ENCODE measurements around the gene PRKCZ.

PRKCZ gene

GRCh38 chr1:2181271-2181670 is 131.1 kb downstream of the PRKCZ start:
- no peak for DNase-seq

- DNase-seq, result no peak
Measured at GRCh38 chr1:2181752-2182151, 131.5 kb downstream of the PRKCZ start.

GRCh38 chr1:2182376-2182775 is 132.2 kb downstream of the PRKCZ start:
- DNase-seq, result no peak

DNA sequence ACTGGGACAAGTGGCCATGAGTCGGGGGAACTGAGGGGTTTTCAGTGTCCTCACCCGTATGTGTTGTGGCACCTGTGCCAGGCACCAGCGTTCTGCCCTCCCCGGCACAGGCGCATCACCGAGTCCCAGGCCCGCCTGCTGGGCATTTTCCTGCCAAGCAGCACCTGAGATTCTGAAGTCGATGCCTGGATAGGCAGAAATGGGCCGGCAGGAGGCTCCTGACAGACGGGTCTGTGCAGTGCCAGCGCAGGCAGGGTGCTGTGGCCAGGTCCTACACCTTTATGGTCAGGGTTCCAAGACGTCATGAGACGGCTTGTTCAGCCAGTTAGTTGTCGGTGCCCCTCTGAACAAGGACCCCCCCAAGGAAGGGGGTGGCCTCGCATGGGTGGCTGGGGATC is 133.7 kb downstream of the PRKCZ start:
- DNase-seq, result no peak

DNA sequence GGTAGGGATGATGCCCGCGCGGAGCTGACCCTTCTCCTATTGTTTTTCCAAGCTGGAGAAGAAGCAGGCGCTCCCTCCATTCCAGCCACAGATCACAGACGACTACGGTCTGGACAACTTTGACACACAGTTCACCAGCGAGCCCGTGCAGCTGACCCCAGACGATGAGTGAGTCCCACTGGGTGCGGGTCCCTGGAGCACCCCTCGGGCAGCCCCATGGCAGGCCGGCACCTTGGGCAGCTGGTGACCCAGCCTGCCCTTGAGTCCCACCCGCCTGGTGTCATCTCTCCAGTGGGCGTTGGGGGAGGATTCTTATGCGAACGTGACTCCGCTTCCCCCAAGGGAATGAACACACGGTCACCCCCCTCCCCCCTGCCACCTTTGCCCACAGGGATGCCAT is 134.3 kb downstream of the PRKCZ start:
- DNase-seq, result no peak

GRCh38 chr1:2184934-2185333 is 134.7 kb downstream of the PRKCZ start:
- no peak for DNase-seq

DNA sequence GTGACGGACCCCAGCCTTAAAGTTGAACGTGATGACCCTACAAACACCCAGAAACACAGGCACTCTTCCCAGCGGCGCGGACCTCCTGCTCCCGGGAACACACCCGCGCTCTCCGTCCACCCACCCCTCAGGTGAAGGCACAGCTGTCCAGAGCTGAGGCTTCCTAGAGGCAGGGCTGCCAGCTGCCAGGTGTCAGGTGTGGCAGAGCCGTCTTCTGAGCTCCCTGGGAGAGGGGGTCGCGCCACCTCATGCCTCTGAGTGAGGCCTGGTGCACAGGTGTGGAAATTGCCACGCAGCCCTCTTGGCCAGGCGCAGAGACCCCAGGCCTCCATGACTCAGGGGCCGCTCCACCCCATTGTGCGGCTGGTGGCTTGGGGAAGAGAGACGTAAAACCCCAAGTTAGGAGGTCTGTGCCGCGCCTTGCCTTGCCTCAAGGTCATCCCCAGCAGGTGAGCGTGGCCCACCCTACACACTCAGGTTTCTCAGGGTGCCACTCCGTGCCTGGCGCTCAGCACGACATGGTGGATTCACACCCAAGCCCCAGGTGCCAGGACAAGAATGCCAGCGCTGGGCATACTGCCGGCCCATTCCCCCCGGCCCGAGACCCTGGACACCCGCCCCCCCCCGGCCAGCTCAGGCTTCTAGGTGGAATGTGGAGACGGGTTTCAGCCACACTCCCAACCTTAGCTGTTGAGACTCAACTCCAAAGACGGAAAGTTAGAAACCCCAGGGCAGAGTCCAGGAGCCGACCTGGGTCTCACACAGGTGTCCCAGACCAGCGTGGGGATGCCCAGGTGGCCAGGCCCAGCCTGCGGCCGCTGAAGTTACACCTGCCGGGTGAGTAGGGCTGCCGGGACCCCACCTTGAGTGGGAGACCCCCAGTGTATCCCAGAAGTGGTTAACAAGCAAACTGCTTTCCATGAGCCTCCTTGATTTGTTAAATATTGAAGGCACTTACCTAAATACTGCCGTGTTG is 136.0 kb downstream of the PRKCZ start:
- no peak for DNase-seq

DNA sequence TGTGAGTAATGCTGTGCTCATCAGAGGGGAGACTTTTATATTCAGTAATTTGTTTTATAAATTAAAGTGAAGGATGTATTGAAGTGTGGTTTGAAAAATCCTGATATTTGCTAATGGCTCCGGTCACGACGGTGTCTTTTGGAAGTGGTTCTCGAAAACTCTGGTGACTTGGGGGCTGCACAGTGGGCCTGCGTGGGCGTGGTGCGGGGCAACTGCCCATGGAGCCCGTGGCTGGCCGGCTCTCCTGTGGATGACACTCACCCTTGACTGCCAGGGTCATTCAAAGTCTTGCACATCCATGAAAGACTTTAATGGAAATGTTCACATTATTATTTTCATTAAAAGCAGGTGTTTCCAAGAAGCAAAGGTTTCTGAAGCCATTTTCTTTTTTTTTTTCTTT is 136.7 kb downstream of the PRKCZ start:
- DNase-seq, result no peak

DNA sequence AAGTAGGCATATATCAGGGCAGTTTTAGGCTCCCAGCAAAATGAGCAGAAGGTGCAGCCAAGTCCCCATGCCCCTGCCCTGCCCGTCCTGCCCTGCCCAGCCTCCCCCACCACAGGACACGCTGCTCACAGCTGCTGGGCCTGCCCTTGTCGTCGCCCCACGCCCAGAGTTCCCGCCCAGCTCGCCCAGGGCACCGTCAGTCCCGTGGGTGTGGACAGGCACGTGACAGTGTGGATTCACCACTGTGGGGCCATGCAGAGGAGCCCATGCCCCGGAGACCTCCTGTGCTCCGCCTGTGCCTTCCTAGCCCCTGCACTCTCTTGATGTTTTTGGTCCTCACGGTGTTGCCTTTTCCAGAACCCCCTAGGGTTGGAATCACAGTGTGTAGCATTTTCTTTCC is 137.4 kb downstream of the PRKCZ start:
- DNase-seq, result no peak

DNA sequence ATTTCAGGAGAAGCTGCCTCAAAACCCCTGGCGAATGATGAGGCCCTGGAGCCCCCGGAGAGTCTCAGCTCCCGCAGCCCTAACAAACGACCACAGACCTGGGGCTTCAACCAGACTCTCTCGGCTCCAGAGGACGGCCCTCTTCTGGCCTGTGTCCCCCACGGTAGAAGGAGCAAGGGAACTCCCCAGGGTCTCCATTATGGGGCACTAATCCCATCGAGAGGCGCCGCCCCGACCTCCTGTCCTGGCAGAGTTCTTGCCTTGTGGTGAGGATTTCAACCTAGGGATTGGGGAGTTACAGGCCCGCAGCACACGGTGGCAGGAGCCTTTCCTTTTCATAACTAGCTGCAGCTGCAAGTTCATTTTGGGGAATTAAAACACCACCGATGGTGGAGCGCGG is 138.1 kb downstream of the PRKCZ start:
- no peak for DNase-seq

DNA sequence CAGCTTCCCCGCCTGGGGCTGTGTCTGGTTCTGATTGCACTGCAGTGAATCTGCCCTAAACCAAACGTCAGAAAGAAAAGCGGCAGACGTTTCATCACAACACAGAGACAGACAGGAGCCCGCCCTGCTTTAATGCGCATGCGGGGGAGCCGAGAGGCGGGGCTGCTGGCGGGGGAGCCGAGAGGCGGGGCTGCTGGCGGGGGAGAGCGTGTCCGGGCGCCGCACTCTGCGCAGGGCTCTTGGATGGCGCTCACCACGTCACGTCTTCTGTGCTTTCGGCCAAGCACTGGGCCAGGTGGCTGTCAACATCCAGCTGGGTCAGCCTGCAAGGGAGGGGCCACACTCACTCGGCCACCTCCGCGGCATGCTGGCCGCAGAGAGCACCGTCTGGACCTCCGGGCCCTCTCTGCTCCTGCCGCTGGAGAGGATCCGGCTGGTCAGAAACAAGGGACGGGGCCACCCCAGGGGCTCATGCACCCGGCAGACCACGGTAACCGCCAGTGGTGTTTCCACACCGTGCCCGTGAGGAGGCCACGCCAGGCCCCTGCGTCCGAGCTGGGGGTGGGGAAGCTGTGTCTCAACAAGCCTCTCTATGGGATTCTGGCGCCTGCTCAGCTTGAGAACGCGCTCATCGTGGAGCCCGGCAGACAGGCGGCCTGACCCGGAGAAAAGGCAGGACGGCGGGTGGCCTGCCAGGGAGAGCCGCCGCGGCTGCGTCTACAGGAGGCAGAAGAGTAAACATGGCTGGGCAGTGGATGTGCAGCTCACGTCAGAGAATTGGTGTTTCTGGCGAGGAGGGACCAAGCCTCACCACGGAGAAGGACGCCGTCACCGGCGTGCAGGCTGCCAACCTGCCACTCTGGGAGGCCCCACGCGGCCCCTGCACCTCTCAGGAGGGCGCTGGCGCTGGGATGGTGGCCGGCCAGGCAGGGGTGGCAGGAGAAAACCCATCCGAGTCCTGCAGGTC is 139.5 kb downstream of the PRKCZ start:
- peak; percentile 92 for DNase-seq

DNA sequence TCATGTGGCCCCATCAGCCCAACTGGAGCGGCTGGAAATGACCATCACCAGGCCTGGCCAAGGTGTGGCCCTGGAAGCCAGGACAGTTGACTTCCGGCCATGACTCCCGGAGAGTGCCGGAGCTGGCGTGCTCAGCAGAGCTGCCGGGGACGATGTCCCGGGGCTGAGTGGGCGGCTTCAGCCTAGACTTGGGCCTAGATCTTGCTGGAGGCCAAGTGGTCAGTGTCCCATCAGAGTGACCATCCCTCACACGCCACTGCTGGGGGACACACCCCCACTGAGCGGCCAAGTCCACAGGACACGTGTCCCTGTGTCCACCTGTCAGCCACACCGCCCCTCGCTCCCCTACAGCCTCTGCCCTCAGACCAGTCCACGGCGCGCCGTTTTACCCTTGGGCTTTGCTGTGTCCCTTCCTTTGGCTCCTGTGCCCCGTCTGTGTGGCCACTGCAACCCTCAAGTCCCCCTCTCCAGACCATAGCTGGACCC is 140.3 kb downstream of the PRKCZ start:
- no peak for DNase-seq

DNA sequence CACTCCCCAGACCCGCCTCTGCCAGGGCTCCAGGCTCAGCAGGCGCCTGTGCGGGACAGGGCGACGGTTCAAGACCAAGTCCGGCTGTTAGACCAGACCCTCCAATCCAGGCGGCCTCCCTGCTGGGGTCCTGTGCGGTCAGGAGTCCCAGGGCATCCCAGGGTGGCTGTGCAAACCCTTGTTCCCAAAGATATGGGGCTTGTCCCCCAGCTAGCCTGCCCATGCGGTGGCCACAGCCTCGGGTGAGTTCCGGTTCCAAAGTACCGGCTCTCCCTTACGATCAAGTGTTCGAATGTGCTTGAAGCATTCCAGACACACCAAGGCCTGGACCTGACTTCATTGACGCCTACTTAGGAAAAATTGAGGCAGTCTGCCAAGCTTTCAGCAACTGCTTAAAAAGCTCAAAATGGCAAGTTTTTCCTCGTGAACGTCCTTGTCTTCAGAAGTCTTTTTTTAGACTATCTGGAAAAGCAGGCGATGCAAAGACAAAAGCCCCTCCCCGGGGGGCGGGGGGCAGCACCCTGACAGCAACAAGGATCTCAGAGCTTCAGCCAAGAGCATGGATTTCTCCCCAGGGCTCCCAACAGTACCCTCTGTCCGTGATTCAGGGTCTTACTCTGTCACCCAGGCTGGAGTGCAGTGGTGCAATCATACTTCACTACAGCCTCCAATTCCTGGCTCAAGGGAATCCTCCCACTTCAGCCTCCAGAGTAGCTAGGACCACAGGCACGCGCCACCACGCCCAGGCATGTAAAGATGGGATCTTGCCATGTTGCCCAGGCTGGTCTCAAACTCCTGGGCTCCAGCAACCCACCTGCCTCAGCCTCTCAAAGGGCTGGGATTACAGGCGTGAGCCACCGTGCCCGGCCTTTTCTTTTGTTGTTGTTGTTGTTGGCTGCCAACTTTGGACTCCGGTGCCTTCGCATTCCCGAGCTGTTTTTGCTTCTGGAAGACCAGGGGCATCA is 142.1 kb downstream of the PRKCZ start:
- no peak for DNase-seq

DNA sequence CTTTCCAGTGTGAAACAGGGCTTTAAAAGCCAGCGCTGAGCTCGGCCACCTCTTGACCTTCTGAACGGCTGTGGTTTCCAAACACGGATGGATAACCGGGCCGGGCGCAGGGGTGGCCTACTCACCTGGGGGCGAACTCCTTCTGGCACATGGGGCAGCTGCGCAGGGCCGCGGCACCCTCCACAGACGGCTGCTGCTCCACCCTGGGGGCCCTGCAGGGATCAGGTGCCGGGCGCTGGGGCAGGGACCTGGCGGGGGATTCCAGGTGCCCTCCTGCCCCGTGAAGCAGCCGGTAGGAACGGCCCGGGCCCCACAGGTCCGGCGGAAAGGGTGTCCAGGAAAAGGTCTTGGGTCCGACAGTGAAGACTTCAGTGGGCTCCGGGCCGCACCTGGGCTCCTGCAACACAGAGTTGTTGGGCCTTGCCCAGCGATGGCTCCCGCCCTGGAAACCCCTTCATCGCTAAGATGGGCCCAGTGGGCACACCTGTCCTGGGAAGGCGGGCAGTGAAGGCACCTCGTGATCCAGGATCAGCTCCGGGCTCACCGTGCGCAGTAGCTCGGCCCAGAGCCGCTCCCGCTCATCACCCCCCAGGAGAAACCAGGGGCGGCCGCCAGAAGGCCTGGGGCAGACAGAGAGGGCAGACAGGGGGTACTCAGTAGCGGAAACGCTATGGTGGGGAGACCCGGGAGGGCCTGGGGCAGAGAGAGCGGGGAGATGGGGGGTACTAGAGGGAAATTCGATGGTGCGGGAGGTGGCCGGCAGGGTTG is 143.5 kb downstream of the PRKCZ start:
- no peak for DNase-seq

GRCh38 chr1:2194319-2194897 is 144.2 kb downstream of the PRKCZ start, which contains the start of gene FAAP20:
TSS of gene FAAP20 (minus strand) at chr1:2194772. CDS start at chr1:2194749, 23 bp downstream.
- DNase-seq, result no peak

DNA sequence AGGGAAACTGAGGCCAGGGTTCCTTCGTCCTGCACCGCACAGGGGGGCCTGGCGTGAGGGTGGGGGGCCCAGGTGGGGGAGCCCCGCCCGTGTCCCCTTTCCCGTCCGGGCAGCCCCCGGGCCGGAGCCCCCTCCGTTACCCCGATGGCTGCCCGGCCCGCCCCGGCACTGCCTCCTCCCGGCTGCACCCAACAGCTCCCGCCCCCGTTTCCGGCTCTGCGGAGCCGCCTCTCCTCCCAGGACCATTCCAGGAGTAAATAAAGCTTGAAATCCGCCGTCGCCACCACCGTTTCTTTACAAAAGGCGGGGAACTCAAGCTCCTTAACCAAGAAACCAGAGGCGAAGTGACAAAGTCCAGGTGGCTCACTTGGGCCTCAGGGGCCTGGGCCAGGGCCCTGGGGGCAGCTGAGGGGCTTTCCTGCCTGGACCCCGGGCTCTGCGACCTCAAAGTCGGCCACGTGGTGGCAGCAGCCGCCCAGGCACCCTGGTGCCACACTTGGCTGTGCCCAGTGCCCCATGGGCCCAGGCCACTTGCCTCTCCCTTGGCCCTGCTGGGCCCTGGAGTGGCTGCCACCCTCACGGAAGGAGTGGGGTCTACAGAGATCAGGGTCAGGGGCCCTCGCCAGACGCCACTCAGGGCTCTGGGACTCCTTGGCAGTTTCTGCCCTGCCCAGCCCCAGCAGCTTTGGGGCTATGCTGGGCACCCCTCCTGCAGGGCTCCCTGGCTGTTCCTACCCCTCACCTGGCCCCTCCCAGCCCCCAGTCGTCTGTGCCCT is 144.9 kb downstream of the PRKCZ start:
- peak; percentile 93 for DNase-seq

GRCh38 chr1:2195785-2196184 is 145.6 kb downstream of the PRKCZ start:
- no peak for DNase-seq

- no peak for DNase-seq
Measured at GRCh38 chr1:2196901-2197638, 146.9 kb downstream of the PRKCZ start.

DNA sequence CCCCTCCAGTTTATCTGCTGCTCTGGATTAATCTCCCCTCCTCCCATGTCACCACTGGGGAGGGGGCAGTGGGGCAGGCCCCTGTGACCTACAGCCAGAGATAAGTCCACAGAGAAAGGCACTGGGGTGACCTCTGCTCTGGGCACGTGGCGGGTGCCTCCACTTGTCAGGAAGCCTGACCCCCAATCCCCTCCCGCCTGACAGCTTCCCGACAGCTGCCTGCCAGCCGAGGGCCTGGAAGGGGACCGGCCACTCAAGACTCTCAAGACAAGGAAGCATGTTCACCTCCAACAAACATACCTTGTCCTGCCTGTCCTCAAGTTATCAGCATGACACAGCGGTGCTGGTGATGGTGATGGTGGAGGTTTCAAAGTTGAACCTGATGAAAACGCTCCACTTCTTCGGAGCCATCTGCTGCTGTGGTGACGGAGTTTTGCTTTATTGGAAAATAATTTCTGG is 147.5 kb downstream of the PRKCZ start:
- DNase-seq, result no peak

Data from activated T-cell treated with anti-CD3 and anti-CD28 coated beads, Interleukin-2, amount 50 U/mL, for 1 hour (primary cell).